ENCODE data around the gene DCC. TPM values are rescaled to one million over a fixed set of nuclear protein-coding genes. Genes with fewer than 3 reads are reported as not detected.

The DCC gene
- total and polyA plus RNA-seq, 2 donors from 2014 or later = 3.9 TPM; not detected in 1

- no peak for FAIRE-seq
- TF ChIP-seq CTCF (IDR thresholded peaks at IDR 0.05; ENCODE audit: borderline replicate concordance, extremely low read depth, insufficient read depth) = no peak
- intact Hi-C loops (cut with DNase I) = no loop called here
- H3K4me1 ChIP-seq (ENCODE audit: control insufficient read depth in 2 of 3, insufficient read depth in 2 of 3, low read depth in 1 of 3, low read length in 3 of 3) = no peaks in the 10 kb centered on the region
- no peak overlapping the region for H3K9ac ChIP-seq (ENCODE audit: low read length in 3 of 3)
- peak in 3 of 5 donors; percentile 43 to 58 (median 55) for DNase-seq
- no peaks in the 10 kb centered on the region for H3K36me3 ChIP-seq (ENCODE audit: control insufficient read depth in 2 of 3, insufficient read depth in 3 of 3, low read length in 3 of 3)
- H3K27me3 ChIP-seq (ENCODE audit: control insufficient read depth, insufficient read depth, low read length) = no peaks in the 10 kb centered on the region
- no peaks in the 10 kb centered on the region for H3K9me3 ChIP-seq (ENCODE audit: control insufficient read depth in 2 of 3, insufficient read depth in 1 of 3, low read length in 3 of 3)
- H3K4me3 ChIP-seq (ENCODE audit: low read length in 3 of 3) = no peak overlapping the region
- no peak overlapping the region for H3K27ac ChIP-seq (ENCODE audit: low read depth in 2 of 2, low read length in 2 of 2)
Measured at GRCh38 chr18:52723550-52723970, 383.6 kb downstream of the DCC start.

GRCh38 chr18:52730972-52731619 lies 391.1 kb downstream of the DCC start:
- Histone ChIP-seq H3K4me3 (ENCODE audit: low read length in 3 of 3) (no peak overlapping the region), H3K9me3 (ENCODE audit: control insufficient read depth in 2 of 3, insufficient read depth in 1 of 3, low read length in 3 of 3) (no peaks in the 10 kb centered on the region), H3K27me3 (ENCODE audit: control insufficient read depth, insufficient read depth, low read length) (no peaks in the 10 kb centered on the region), H3K4me1 (ENCODE audit: control insufficient read depth in 2 of 3, insufficient read depth in 2 of 3, low read depth in 1 of 3, low read length in 3 of 3) (no peaks in the 10 kb centered on the region), H3K9ac (ENCODE audit: low read length in 3 of 3) (no peak overlapping the region), H3K27ac (ENCODE audit: low read depth in 2 of 2, low read length in 2 of 2) (no peak overlapping the region), H3K36me3 (ENCODE audit: control insufficient read depth in 2 of 3, insufficient read depth in 3 of 3, low read length in 3 of 3) (no peaks in the 10 kb centered on the region)
- no peak for TF ChIP-seq CTCF (IDR thresholded peaks at IDR 0.05; ENCODE audit: borderline replicate concordance, extremely low read depth, insufficient read depth)
- FAIRE-seq (no peak), DNase-seq (peak in 2 of 5 donors; percentile 19 to 26)
- intact Hi-C loops (cut with DNase I) = no loop called here

- H3K27ac ChIP-seq (ENCODE audit: low read depth in 2 of 2, low read length in 2 of 2) = no peak overlapping the region
- H3K36me3 ChIP-seq (ENCODE audit: control insufficient read depth in 2 of 3, insufficient read depth in 3 of 3, low read length in 3 of 3) = no peaks in the 10 kb centered on the region
- TF ChIP-seq CTCF (IDR thresholded peaks at IDR 0.05; ENCODE audit: borderline replicate concordance, extremely low read depth, insufficient read depth) = no peak
- H3K4me1 ChIP-seq (ENCODE audit: control insufficient read depth in 2 of 3, insufficient read depth in 2 of 3, low read depth in 1 of 3, low read length in 3 of 3) = no peaks in the 10 kb centered on the region
- H3K4me3 ChIP-seq (ENCODE audit: low read length in 3 of 3) = no peak overlapping the region
- no peaks in the 10 kb centered on the region for H3K9me3 ChIP-seq (ENCODE audit: control insufficient read depth in 2 of 3, insufficient read depth in 1 of 3, low read length in 3 of 3)
- intact Hi-C loops (cut with DNase I) = no loop called here
- no peak for FAIRE-seq
- no peak for DNase-seq
- H3K9ac ChIP-seq (ENCODE audit: low read length in 3 of 3) = no peak overlapping the region
- H3K27me3 ChIP-seq (ENCODE audit: control insufficient read depth, insufficient read depth, low read length) = no peaks in the 10 kb centered on the region
Measured at GRCh38 chr18:52738946-52739345, 398.9 kb downstream of the DCC start.

- intact Hi-C loops (cut with DNase I) = no loop called here
- no peaks in the 10 kb centered on the region for H3K4me1 ChIP-seq (ENCODE audit: control insufficient read depth in 2 of 3, insufficient read depth in 2 of 3, low read depth in 1 of 3, low read length in 3 of 3)
- no peak overlapping the region for H3K9ac ChIP-seq (ENCODE audit: low read length in 3 of 3)
- no peak for FAIRE-seq
- peak in 1 of 5 donors; percentile 58 for DNase-seq
- no peak overlapping the region for H3K27ac ChIP-seq (ENCODE audit: low read depth in 2 of 2, low read length in 2 of 2)
- H3K27me3 ChIP-seq (ENCODE audit: control insufficient read depth, insufficient read depth, low read length) = no peaks in the 10 kb centered on the region
- no peaks in the 10 kb centered on the region for H3K36me3 ChIP-seq (ENCODE audit: control insufficient read depth in 2 of 3, insufficient read depth in 3 of 3, low read length in 3 of 3)
- H3K9me3 ChIP-seq (ENCODE audit: control insufficient read depth in 2 of 3, insufficient read depth in 1 of 3, low read length in 3 of 3) = no peaks in the 10 kb centered on the region
- no peak for TF ChIP-seq CTCF (IDR thresholded peaks at IDR 0.05; ENCODE audit: borderline replicate concordance, extremely low read depth, insufficient read depth)
- H3K4me3 ChIP-seq (ENCODE audit: low read length in 3 of 3) = no peak overlapping the region
Measured at GRCh38 chr18:52746986-52747385, 407.0 kb downstream of the DCC start.

All from kidney (tissue), 14 donors.